Renal pelvis (tissue), 4 donors: ENCODE measurements around the gene BRCA1. TPM values are rescaled to one million over a fixed set of nuclear protein-coding genes. Genes with fewer than 3 reads are reported as not detected.
"Not testable (repeated sequence)": the region's sequence is repeated elsewhere in the genome, so short reads cannot be mapped to it uniquely, and the experiment has no call there.

Experiments
- DNase-seq: peaks from one replicate; pipeline ENCODE4 v3.0.0-alpha.2; 2013
- polyA plus RNA-seq, 3 donors: library from polyadenylated mRNA; unstranded; fragments of 120-200 nt; gene quantifications; one replicate each; pipeline ENCODE4 v1.2.1, GENCODE V29; 2013; ENCODE audit not compliant: insufficient read length in 3 of 3

Gene BRCA1
- polyA plus RNA-seq, 3 donors, result 13.9 to 19.5 (median 17.1) TPM

- no peak for DNase-seq
These were observed 50.3 kb downstream of the BRCA1 start for GRCh38 chr17:43074869-43075268.

- DNase-seq, result no peak
These were observed 54.3 kb downstream of the BRCA1 start for GRCh38 chr17:43070872-43071271.

- DNase-seq, result no peak
These were observed 54.9 kb downstream of the BRCA1 start for GRCh38 chr17:43070257-43070656.

- DNase-seq, result no peak
These were observed 55.7 kb downstream of the BRCA1 start for GRCh38 chr17:43069368-43069898.

- DNase-seq, result no peak
These were observed 56.4 kb downstream of the BRCA1 start for GRCh38 chr17:43068570-43069367.

GRCh38 chr17:43062984-43063638, 62.1 kb downstream of the BRCA1 start:
- DNase-seq, result no peak

GRCh38 chr17:43056051-43056450, 69.1 kb downstream of the BRCA1 start:
- no peak for DNase-seq

- not testable (repeated sequence) for DNase-seq
These were observed 72.2 kb downstream of the BRCA1 start for GRCh38 chr17:43053008-43053407.

GRCh38 chr17:43051969-43052368, 73.2 kb downstream of the BRCA1 start:
- DNase-seq, result no peak

GRCh38 chr17:43044024-43044423, 81.1 kb downstream of the BRCA1 start:
- DNase-seq, result no peak

GRCh38 chr17:43043307-43043706, 81.9 kb downstream of the BRCA1 start:
- DNase-seq, result no peak

- DNase-seq, result no peak
These were observed 83.0 kb downstream of the BRCA1 start for GRCh38 chr17:43042025-43042628.

GRCh38 chr17:43040655-43041054, 84.5 kb downstream of the BRCA1 start:
- DNase-seq, result no peak

GRCh38 chr17:43039646-43040045, 85.5 kb downstream of the BRCA1 start:
- DNase-seq, result no peak

- DNase-seq, result no peak
These were observed 90.3 kb downstream of the BRCA1 start for GRCh38 chr17:43034894-43035293.

- peak; percentile 42 for DNase-seq
These were observed 90.9 kb downstream of the BRCA1 start for GRCh38 chr17:43033948-43034881.

GRCh38 chr17:43031666-43032065, 93.5 kb downstream of the BRCA1 start:
- no peak for DNase-seq

- no peak for DNase-seq
These were observed 94.9 kb downstream of the BRCA1 start for GRCh38 chr17:43030137-43030767.

- DNase-seq, result no peak
These were observed 96.8 kb downstream of the BRCA1 start for GRCh38 chr17:43028221-43028861.
